SK-N-SH (cell line): Measurements from ENCODE around the gene RAB33A.

Experiments
- ELF1 ChIP-seq: IDR thresholded peaks from 2 replicates; pipeline ENCODE4 v1.4.0; 2012
- EP300 ChIP-seq, 2 experiments: IDR thresholded peaks; 2 replicates each; pipeline versions ENCODE4 v1.4.0 to v1.6.1; 2012; ENCODE audit warnings: borderline replicate concordance in 1 of 2, low read depth in 1 of 2, low read length in 1 of 2
- EZH2phosphoT487 ChIP-seq: fragments of 200-600 bp; sonication (generic); IDR thresholded peaks from 2 replicates; pipeline ENCODE4 v1.6.1; 2017; ENCODE audit warnings: low read depth, mixed run types, mild to moderate bottlenecking, antibody characterized with exemption, moderate library complexity, borderline replicate concordance
- FOSL2 ChIP-seq: IDR thresholded peaks from 2 replicates; pipeline ENCODE4 v1.4.0; 2012; ENCODE audit warnings: low read depth, mild to moderate bottlenecking, moderate library complexity, borderline replicate concordance
- JUND ChIP-seq: IDR thresholded peaks from 2 replicates; pipeline ENCODE4 v1.4.0; 2012
- MAX ChIP-seq: IDR thresholded peaks from 2 replicates; pipeline ENCODE4 v1.4.0; 2012; ENCODE audit warnings: low read depth
- MEF2A ChIP-seq: IDR thresholded peaks from 2 replicates; pipeline ENCODE4 v1.4.0; 2012; ENCODE audit warnings: low read depth, borderline replicate concordance
- POLR2AphosphoS5 ChIP-seq: IDR thresholded peaks from 2 replicates; pipeline ENCODE4 v1.6.1; 2012; ENCODE audit warnings: low read depth, low read length
- RAD21 ChIP-seq: IDR thresholded peaks from 2 replicates; pipeline ENCODE4 v1.6.1; 2012; ENCODE audit warnings: mild to moderate bottlenecking, low read length
- USF1 ChIP-seq: IDR thresholded peaks from 2 replicates; pipeline ENCODE4 v1.4.0; 2012; ENCODE audit warnings: low read depth, borderline replicate concordance
- TF ChIP-seq, protein P1 (sequence below): fragments of 200-600 bp; sonication (generic); IDR thresholded peaks from 2 replicates; pipeline ENCODE4 v1.6.1; 2017; ENCODE audit warnings: antibody characterized with exemption, mild to moderate bottlenecking, moderate library complexity
- TF ChIP-seq, protein P2 (sequence below): IDR thresholded peaks from 2 replicates; pipeline ENCODE4 v1.6.1; 2012; ENCODE audit warnings: mild to moderate bottlenecking, low read depth, low read length, moderate library complexity

GRCh38 chrX:130125091-130125874 is 46.5 kb upstream of the RAB33A start:
- TF ChIP-seq EZH2phosphoT487 (no peak), MAX (no peak), POLR2AphosphoS5 (no peak), FOSL2 (no peak), RAD21 (no peak), USF1 (no peak), ELF1 (no peak), EP300 (IDR thresholded peaks at IDR 0.05; ENCODE audit: borderline replicate concordance in 1 of 2, low read depth in 1 of 2, low read length in 1 of 2) (peak in 1 of 2 experiments; percentile 36; a peak in 1 of 4 replicates), MEF2A (no peak), JUND (no peak)
- TF ChIP-seq, protein P1, sequence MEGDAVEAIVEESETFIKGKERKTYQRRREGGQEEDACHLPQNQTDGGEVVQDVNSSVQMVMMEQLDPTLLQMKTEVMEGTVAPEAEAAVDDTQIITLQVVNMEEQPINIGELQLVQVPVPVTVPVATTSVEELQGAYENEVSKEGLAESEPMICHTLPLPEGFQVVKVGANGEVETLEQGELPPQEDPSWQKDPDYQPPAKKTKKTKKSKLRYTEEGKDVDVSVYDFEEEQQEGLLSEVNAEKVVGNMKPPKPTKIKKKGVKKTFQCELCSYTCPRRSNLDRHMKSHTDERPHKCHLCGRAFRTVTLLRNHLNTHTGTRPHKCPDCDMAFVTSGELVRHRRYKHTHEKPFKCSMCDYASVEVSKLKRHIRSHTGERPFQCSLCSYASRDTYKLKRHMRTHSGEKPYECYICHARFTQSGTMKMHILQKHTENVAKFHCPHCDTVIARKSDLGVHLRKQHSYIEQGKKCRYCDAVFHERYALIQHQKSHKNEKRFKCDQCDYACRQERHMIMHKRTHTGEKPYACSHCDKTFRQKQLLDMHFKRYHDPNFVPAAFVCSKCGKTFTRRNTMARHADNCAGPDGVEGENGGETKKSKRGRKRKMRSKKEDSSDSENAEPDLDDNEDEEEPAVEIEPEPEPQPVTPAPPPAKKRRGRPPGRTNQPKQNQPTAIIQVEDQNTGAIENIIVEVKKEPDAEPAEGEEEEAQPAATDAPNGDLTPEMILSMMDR, result no peak
- TF ChIP-seq, protein P2, sequence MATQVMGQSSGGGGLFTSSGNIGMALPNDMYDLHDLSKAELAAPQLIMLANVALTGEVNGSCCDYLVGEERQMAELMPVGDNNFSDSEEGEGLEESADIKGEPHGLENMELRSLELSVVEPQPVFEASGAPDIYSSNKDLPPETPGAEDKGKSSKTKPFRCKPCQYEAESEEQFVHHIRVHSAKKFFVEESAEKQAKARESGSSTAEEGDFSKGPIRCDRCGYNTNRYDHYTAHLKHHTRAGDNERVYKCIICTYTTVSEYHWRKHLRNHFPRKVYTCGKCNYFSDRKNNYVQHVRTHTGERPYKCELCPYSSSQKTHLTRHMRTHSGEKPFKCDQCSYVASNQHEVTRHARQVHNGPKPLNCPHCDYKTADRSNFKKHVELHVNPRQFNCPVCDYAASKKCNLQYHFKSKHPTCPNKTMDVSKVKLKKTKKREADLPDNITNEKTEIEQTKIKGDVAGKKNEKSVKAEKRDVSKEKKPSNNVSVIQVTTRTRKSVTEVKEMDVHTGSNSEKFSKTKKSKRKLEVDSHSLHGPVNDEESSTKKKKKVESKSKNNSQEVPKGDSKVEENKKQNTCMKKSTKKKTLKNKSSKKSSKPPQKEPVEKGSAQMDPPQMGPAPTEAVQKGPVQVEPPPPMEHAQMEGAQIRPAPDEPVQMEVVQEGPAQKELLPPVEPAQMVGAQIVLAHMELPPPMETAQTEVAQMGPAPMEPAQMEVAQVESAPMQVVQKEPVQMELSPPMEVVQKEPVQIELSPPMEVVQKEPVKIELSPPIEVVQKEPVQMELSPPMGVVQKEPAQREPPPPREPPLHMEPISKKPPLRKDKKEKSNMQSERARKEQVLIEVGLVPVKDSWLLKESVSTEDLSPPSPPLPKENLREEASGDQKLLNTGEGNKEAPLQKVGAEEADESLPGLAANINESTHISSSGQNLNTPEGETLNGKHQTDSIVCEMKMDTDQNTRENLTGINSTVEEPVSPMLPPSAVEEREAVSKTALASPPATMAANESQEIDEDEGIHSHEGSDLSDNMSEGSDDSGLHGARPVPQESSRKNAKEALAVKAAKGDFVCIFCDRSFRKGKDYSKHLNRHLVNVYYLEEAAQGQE, result no peak
